BLaER1 (cell line): Measurements from ENCODE around the gene S100A16.
A peak's percentile ranks its signal among the peaks of the same experiment; 100 is the strongest.
"Not testable (repeated sequence)": the region's sequence is repeated elsewhere in the genome, so short reads cannot be mapped to it uniquely, and the experiment has no call there.

Source experiments
- H3K27ac ChIP-seq: shearing (Covaris generic); formaldehyde crosslinking; 2 replicates; pipeline ENCODE4 v1.8.1; 2022
- H3K27me3 ChIP-seq: shearing (Covaris generic); formaldehyde crosslinking; 2 replicates; pipeline ENCODE4 v1.8.1; 2022
- H3K36me3 ChIP-seq: shearing (Covaris generic); formaldehyde crosslinking; 2 replicates; pipeline ENCODE4 v1.8.1; 2022
- H3K4me1 ChIP-seq: shearing (Covaris generic); formaldehyde crosslinking; 2 replicates; pipeline ENCODE4 v1.8.1; 2022
- H3K4me2 ChIP-seq: shearing (Covaris generic); formaldehyde crosslinking; 2 replicates; pipeline ENCODE4 v1.8.1; 2022
- H3K4me3 ChIP-seq: shearing (Covaris generic); formaldehyde crosslinking; 2 replicates; pipeline ENCODE4 v1.8.1; 2022
- H3K9ac ChIP-seq: shearing (Covaris generic); formaldehyde crosslinking; 2 replicates; pipeline ENCODE4 v1.8.1; 2022
- H3K9me3 ChIP-seq: shearing (Covaris generic); formaldehyde crosslinking; 2 replicates; pipeline ENCODE4 v1.8.1; 2022
- H4K20me1 ChIP-seq: shearing (Covaris generic); formaldehyde crosslinking; 2 replicates; pipeline ENCODE4 v1.8.1; 2022
- Cebpa-rat ChIP-seq: shearing (Covaris generic); IDR thresholded peaks from 2 replicates; pipeline ENCODE4 v1.8.1; 2022

Gene S100A16

GRCh38 chr1:153578936-153579335 is 34.0 kb downstream of the S100A16 start:
- TF ChIP-seq Cebpa-rat, result no peak
- no peak overlapping the region for H3K4me2 ChIP-seq
- no peaks in the 10 kb centered on the region for H4K20me1 ChIP-seq
- H3K9me3 ChIP-seq, result peaks cover 6% of the 10 kb centered on the region
- no peaks in the 10 kb centered on the region for H3K27me3 ChIP-seq
- H3K9ac ChIP-seq, result no peak overlapping the region
- no peaks in the 10 kb centered on the region for H3K36me3 ChIP-seq
- no peak overlapping the region for H3K4me3 ChIP-seq
- no peak overlapping the region for H3K27ac ChIP-seq
- H3K4me1 ChIP-seq, result peaks cover 11% of the 10 kb centered on the region

DNA sequence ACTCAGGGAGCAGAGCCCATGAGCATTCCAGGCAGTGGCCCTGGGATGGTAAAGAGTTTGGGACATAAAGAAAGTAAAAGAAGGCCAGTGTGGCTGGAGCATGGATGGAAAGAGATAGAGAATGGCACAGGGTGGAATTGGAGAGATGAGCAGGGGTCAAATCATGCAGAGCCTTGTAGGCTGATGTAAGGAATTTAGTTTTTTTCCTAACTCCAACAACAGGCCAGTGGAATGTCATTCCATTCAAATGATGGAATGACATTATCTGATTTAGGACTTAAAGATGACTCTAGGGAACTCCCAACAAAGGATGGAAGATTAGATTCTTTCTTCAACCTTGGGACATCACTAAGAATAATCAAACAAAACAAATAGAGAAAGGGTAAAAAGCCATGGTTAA is 34.4 kb downstream of the S100A16 start:
- Histone ChIP-seq H3K9me3 (peaks cover 6% of the 10 kb centered on the region), H3K4me3 (no peak overlapping the region), H4K20me1 (no peaks in the 10 kb centered on the region), H3K4me1 (peaks cover 15% of the 10 kb centered on the region), H3K9ac (no peak overlapping the region), H3K36me3 (no peaks in the 10 kb centered on the region), H3K4me2 (no peak overlapping the region), H3K27ac (no peak overlapping the region), H3K27me3 (no peaks in the 10 kb centered on the region)
- no peak for TF ChIP-seq Cebpa-rat

GRCh38 chr1:153577624-153578051 is 35.3 kb downstream of the S100A16 start:
- Histone ChIP-seq H4K20me1 (no peaks in the 10 kb centered on the region), H3K4me3 (no peak overlapping the region), H3K4me1 (peaks cover 24% of the 10 kb centered on the region), H3K27me3 (no peaks in the 10 kb centered on the region), H3K9me3 (peaks cover 6% of the 10 kb centered on the region), H3K9ac (0 out of 2 replicates have a peak overlapping the region, but pooled peaks have one; percentile 7), H3K4me2 (no peak overlapping the region), H3K27ac (no peak overlapping the region), H3K36me3 (no peaks in the 10 kb centered on the region)
- TF ChIP-seq Cebpa-rat, result no peak

DNA sequence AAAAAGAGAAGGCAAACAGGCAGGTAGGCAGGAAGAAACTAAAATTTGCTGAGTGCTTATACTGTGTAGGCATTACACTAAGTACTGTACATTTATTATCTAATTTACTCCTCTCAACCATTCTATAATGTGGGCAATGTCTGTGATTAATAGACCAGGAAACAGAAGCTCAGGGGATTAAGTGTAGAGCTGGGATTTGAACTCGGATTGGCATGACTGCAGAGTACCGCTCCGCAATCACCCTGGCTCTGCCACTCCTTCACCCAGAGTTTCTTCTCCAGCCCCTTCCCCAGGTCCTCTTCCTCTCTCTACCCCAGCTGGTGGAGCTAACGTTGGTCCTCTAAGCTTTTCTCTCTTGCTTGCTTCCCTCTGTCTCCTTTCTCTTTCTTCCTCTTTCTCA is 35.8 kb downstream of the S100A16 start:
- Histone ChIP-seq H4K20me1 (no peaks in the 10 kb centered on the region), H3K4me2 (peak overlapping the region; percentile 46), H3K9me3 (peaks cover 6% of the 10 kb centered on the region), H3K4me1 (peaks cover 29% of the 10 kb centered on the region), H3K36me3 (no peaks in the 10 kb centered on the region), H3K27ac (no peak overlapping the region), H3K9ac (no peak overlapping the region), H3K4me3 (no peak overlapping the region), H3K27me3 (no peaks in the 10 kb centered on the region)
- TF ChIP-seq Cebpa-rat, result no peak

GRCh38 chr1:153575497-153575896 is 37.4 kb downstream of the S100A16 start:
- peaks cover 31% of the 10 kb centered on the region for H3K4me1 ChIP-seq
- not testable (repeated sequence) for H4K20me1 ChIP-seq, H3K36me3 ChIP-seq

GRCh38 chr1:153575081-153575491 is 37.9 kb downstream of the S100A16 start:
- not testable (repeated sequence) for H3K36me3 ChIP-seq, H3K27ac ChIP-seq
- peaks cover 31% of the 10 kb centered on the region for H3K4me1 ChIP-seq

More at GRCh38 chr1:153575497-153575896, 37.4 kb downstream of the S100A16 start:
- not testable (repeated sequence) for H3K4me3 ChIP-seq, H3K27ac ChIP-seq, H3K9ac ChIP-seq, H3K4me2 ChIP-seq, H3K9me3 ChIP-seq, H3K27me3 ChIP-seq

GRCh38 chr1:153573351-153573750 is 39.6 kb downstream of the S100A16 start:
- H3K9ac ChIP-seq, result no peak overlapping the region
- no peaks in the 10 kb centered on the region for H3K27me3 ChIP-seq
- peaks cover 6% of the 10 kb centered on the region for H3K9me3 ChIP-seq
- peaks cover 38% of the 10 kb centered on the region for H3K4me1 ChIP-seq
- no peaks in the 10 kb centered on the region for H3K36me3 ChIP-seq
- no peak for TF ChIP-seq Cebpa-rat
- H3K4me3 ChIP-seq, result no peak overlapping the region
- H3K27ac ChIP-seq, result no peak overlapping the region
- H4K20me1 ChIP-seq, result no peaks in the 10 kb centered on the region
- peak overlapping the region; percentile 71 for H3K4me2 ChIP-seq

More at GRCh38 chr1:153575081-153575491, 37.9 kb downstream of the S100A16 start:
- H3K27me3 ChIP-seq, H3K9me3 ChIP-seq, H3K4me3 ChIP-seq, H3K4me2 ChIP-seq, H3K9ac ChIP-seq, H4K20me1 ChIP-seq: not testable (repeated sequence)

DNA sequence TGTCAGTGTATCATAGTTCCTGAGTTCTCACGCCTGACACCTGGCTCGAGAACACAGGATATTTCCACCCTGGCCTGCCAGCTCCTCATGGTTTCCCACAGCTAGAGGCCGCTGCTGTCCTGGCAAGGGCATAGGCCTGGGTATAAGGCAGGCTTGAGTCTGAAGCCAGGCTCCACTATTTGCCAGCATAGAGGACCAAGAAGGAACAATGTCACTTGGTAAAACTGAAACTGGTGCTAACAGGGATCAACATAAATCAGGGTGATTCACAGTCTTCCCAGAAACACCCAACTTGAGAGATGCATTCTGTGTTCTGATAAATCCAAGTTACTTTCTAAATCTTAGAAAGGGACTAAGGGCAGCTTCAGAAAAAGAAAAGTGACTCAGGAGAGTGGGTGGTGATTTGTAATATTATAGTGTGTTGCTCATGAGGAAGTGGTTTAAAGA is 40.3 kb downstream of the S100A16 start:
- H3K4me2 ChIP-seq, result peak overlapping the region; percentile 71
- no peaks in the 10 kb centered on the region for H3K27me3 ChIP-seq
- no peak for TF ChIP-seq Cebpa-rat
- no peak overlapping the region for H3K9ac ChIP-seq
- no peak overlapping the region for H3K4me3 ChIP-seq
- H3K27ac ChIP-seq, result no peak overlapping the region
- H3K4me1 ChIP-seq, result peaks cover 46% of the 10 kb centered on the region
- H4K20me1 ChIP-seq, result no peaks in the 10 kb centered on the region
- peaks cover 6% of the 10 kb centered on the region for H3K9me3 ChIP-seq
- no peaks in the 10 kb centered on the region for H3K36me3 ChIP-seq

DNA sequence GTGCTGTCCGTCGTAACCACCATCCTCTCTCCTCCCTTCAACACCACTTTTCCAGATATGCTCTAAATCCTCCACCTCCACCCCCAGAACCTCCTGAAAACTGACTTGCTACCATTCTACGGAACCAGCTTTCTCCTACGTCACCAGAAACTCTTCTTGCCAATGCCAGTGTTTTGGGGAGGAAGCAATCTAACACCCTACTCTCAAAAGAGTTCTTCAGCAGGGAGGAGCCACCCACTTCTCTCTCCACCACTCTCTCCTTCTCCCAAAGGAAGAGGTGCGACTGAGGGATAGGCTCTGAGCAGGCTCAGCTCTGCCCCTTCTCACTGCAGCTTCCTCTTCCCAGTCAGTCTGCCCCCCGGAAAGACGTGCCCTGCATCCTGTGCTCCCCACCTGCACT is 41.2 kb downstream of the S100A16 start:
- H3K36me3 ChIP-seq, result no peaks in the 10 kb centered on the region
- H3K9me3 ChIP-seq, result peaks cover 6% of the 10 kb centered on the region
- H3K9ac ChIP-seq, result no peak overlapping the region
- no peak for TF ChIP-seq Cebpa-rat
- no peaks in the 10 kb centered on the region for H4K20me1 ChIP-seq
- peaks cover 48% of the 10 kb centered on the region for H3K4me1 ChIP-seq
- no peak overlapping the region for H3K4me3 ChIP-seq
- no peak overlapping the region for H3K27ac ChIP-seq
- H3K4me2 ChIP-seq, result no peak overlapping the region
- H3K27me3 ChIP-seq, result no peaks in the 10 kb centered on the region

DNA sequence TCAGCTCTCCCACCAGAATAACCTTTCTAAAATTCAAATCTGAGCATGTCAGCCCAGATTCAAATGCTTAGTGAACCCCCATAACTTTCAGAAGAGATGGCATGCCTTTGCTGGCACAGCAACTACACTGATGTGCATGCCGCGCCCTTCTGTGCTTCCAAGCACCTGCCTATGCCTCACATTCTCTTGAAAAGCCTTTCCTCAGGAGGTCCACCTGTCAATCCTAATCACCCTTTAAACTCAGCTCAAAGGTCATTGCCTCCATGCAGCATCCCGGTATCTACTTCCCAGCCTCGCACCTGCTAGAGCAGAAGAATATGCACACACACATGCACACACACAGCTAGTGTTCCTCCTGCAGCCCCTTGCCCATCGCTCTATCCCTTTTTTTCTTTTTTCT is 42.1 kb downstream of the S100A16 start:
- no peak for TF ChIP-seq Cebpa-rat
- no peak overlapping the region for H3K9ac ChIP-seq
- H3K9me3 ChIP-seq, result peaks cover 6% of the 10 kb centered on the region
- no peaks in the 10 kb centered on the region for H4K20me1 ChIP-seq
- no peak overlapping the region for H3K4me3 ChIP-seq
- no peak overlapping the region for H3K27ac ChIP-seq
- no peaks in the 10 kb centered on the region for H3K27me3 ChIP-seq
- H3K4me2 ChIP-seq, result no peak overlapping the region
- H3K36me3 ChIP-seq, result no peaks in the 10 kb centered on the region
- H3K4me1 ChIP-seq, result peaks cover 54% of the 10 kb centered on the region

- Histone ChIP-seq H3K4me2 (no peak overlapping the region), H3K36me3 (no peaks in the 10 kb centered on the region), H4K20me1 (no peaks in the 10 kb centered on the region), H3K4me3 (no peak overlapping the region), H3K9me3 (no peaks in the 10 kb centered on the region), H3K27me3 (no peaks in the 10 kb centered on the region), H3K9ac (no peak overlapping the region), H3K27ac (no peak overlapping the region), H3K4me1 (peaks cover 66% of the 10 kb centered on the region)
- TF ChIP-seq Cebpa-rat, result no peak
Observed at GRCh38 chr1:153569465-153569864, 43.5 kb downstream of the S100A16 start.
